SU-DHL-6 (cell line): ENCODE results near the gene TOX2.

ENCODE experiments used
- H2AFZ ChIP-seq: fragments of 200-600 bp; sonication (generic); 2 replicates; pipeline ENCODE4 v1.6.1; 2014; ENCODE audit warnings: low read depth, mild to moderate bottlenecking, moderate library complexity, mixed read lengths, antibody characterized with exemption, low read length; ENCODE audit not compliant: severe bottlenecking
- H3F3A ChIP-seq: fragments of 200-600 bp; shearing (Covaris generic); 2 replicates; pipeline ENCODE4 v1.6.0; 2016; ENCODE audit warnings: antibody characterized with exemption, mild to moderate bottlenecking; ENCODE audit not compliant: insufficient read depth
- H3K27ac ChIP-seq: fragments of 200-600 bp; sonication (generic); 2 replicates; pipeline ENCODE4 v1.5.1; 2016; ENCODE audit warnings: low read depth, mild to moderate bottlenecking, low read length, moderate library complexity, mixed read lengths
- H3K27me3 ChIP-seq: fragments of 200-600 bp; sonication (generic), shearing (Covaris generic); 2 replicates; pipeline ENCODE4 v1.6.0; 2014; ENCODE audit warnings: mild to moderate bottlenecking, low read length
- H3K36me3 ChIP-seq: fragments of 200-600 bp; sonication (generic); 2 replicates; pipeline ENCODE4 v1.6.1; 2014; ENCODE audit warnings: mild to moderate bottlenecking, low read length, mixed read lengths
- H3K4me2 ChIP-seq: fragments of 300-600, 200-600 bp; shearing (Covaris generic), sonication (generic); 2 replicates; pipeline ENCODE4 v1.6.0; 2014; ENCODE audit warnings: low read length, low read depth, mild to moderate bottlenecking; ENCODE audit not compliant: poor library complexity, severe bottlenecking
- H3K4me3 ChIP-seq: fragments of 200-600 bp; sonication (generic); 2 replicates; pipeline ENCODE4 v1.5.1; 2014; ENCODE audit warnings: antibody characterized with exemption, low read length, mild to moderate bottlenecking, mixed read lengths; ENCODE audit not compliant: insufficient read depth, poor library complexity, severe bottlenecking
- H3K79me2 ChIP-seq: fragments of 200-600 bp; sonication (generic); 2 replicates; pipeline ENCODE4 v1.6.1; 2014; ENCODE audit warnings: mild to moderate bottlenecking, low read length, moderate library complexity; ENCODE audit not compliant: insufficient read depth
- H3K9ac ChIP-seq: fragments of 200-600 bp; sonication (generic); 2 replicates; pipeline ENCODE4 v1.7.0; 2014; ENCODE audit warnings: mild to moderate bottlenecking, low read length
- H3K9me2 ChIP-seq: fragments of 200-600 bp; sonication (generic); replicated peaks from 2 replicates; pipeline ENCODE4 v1.6.1; 2014; ENCODE audit warnings: low read length; ENCODE audit not compliant: insufficient read depth
- H3K9me3 ChIP-seq: fragments of 200-600 bp; sonication (generic); 2 replicates; pipeline ENCODE4 v1.6.1; 2014; ENCODE audit warnings: low read length, mixed read lengths; ENCODE audit not compliant: insufficient read depth
- H4K20me1 ChIP-seq: fragments of 200-600 bp; sonication (generic); 2 replicates; pipeline ENCODE4 v1.6.1; 2014; ENCODE audit warnings: low read depth, mild to moderate bottlenecking, antibody characterized with exemption, low read length, moderate library complexity, mixed read lengths
- CTCF ChIP-seq: fragments of 200-600 bp; sonication (generic); IDR thresholded peaks from one replicate; pipeline ENCODE4 v1.5.1; 2017; ENCODE audit warnings: antibody characterized with exemption, mild to moderate bottlenecking, low read length, moderate library complexity; ENCODE audit not compliant: insufficient read depth, poor library complexity, severe bottlenecking
- EZH2phosphoT487 ChIP-seq: fragments of 200-600 bp; sonication (generic), shearing (Covaris generic); conservative IDR thresholded peaks from 2 replicates; pipeline ENCODE4 v1.6.1; 2018; ENCODE audit warnings: mild to moderate bottlenecking, antibody characterized with exemption, low read length, moderate library complexity, mixed read lengths

Gene TOX2

GRCh38 chr20:44009679-44009992 is 95.0 kb downstream of the TOX2 start:
- Histone ChIP-seq H3F3A (no peaks in the 10 kb centered on the region), H3K9me3 (no peaks in the 10 kb centered on the region), H3K27ac (no peak overlapping the region), H3K9me2 (no peaks in the 10 kb centered on the region), H2AFZ (no peak overlapping the region), H3K4me3 (no peak overlapping the region), H3K79me2 (no peaks in the 10 kb centered on the region), H3K9ac (no peak overlapping the region), H3K36me3 (no peaks in the 10 kb centered on the region), H3K27me3 (no peaks in the 10 kb centered on the region), H4K20me1 (no peaks in the 10 kb centered on the region), H3K4me2 (no peak overlapping the region)
- no peak for TF ChIP-seq CTCF
- TF ChIP-seq EZH2phosphoT487, result no peak

GRCh38 chr20:44010162-44010704 is 95.6 kb downstream of the TOX2 start:
- no peak for TF ChIP-seq EZH2phosphoT487
- TF ChIP-seq CTCF, result no peak
- H4K20me1 ChIP-seq, result no peaks in the 10 kb centered on the region
- no peak overlapping the region for H3K4me3 ChIP-seq
- no peak overlapping the region for H3K9ac ChIP-seq
- H3K4me2 ChIP-seq, result no peak overlapping the region
- H3K79me2 ChIP-seq, result no peaks in the 10 kb centered on the region
- H2AFZ ChIP-seq, result no peak overlapping the region
- H3K36me3 ChIP-seq, result no peaks in the 10 kb centered on the region
- no peaks in the 10 kb centered on the region for H3K27me3 ChIP-seq
- no peaks in the 10 kb centered on the region for H3F3A ChIP-seq
- no peak overlapping the region for H3K27ac ChIP-seq
- H3K9me2 ChIP-seq, result no peaks in the 10 kb centered on the region
- H3K9me3 ChIP-seq, result no peaks in the 10 kb centered on the region

- Histone ChIP-seq H3K79me2 (no peaks in the 10 kb centered on the region), H3F3A (no peaks in the 10 kb centered on the region), H3K9me2 (no peaks in the 10 kb centered on the region), H3K27me3 (no peaks in the 10 kb centered on the region), H3K36me3 (no peaks in the 10 kb centered on the region), H2AFZ (no peak overlapping the region), H3K9me3 (no peaks in the 10 kb centered on the region), H4K20me1 (no peaks in the 10 kb centered on the region), H3K9ac (no peak overlapping the region), H3K4me3 (no peak overlapping the region), H3K27ac (no peak overlapping the region), H3K4me2 (no peak overlapping the region)
- TF ChIP-seq EZH2phosphoT487, result no peak
- no peak for TF ChIP-seq CTCF
Measured at GRCh38 chr20:44011251-44011940, 96.7 kb downstream of the TOX2 start.
